ENCODE measurements around the gene TMEM250.
"Not testable (repeated sequence)": the region's sequence is repeated elsewhere in the genome, so short reads cannot be mapped to it uniquely, and the experiment has no call there.

GRCh38 chr9:136150664-136151213, 32.1 kb upstream of the TMEM250 start:
- TF ChIP-seq CTCF (IDR thresholded peaks at IDR 0.05); SIN3A (IDR thresholded peaks at IDR 0.05; ENCODE audit: borderline replicate concordance, low read depth, low read length); POLR2AphosphoS5 (IDR thresholded peaks at IDR 0.05; ENCODE audit: low read depth, low read length); MXI1 (IDR thresholded peaks at IDR 0.05; ENCODE audit: low read depth, low read length); SMC3 (IDR thresholded peaks at IDR 0.05; ENCODE audit: low read depth, low read length); NRF1 (IDR thresholded peaks at IDR 0.05; ENCODE audit: low read depth, low read length); TEAD4 (IDR thresholded peaks at IDR 0.05; ENCODE audit: borderline replicate concordance, insufficient read depth); TAF1 (IDR thresholded peaks at IDR 0.05; ENCODE audit: borderline replicate concordance, low read depth, low read length); USF1 (IDR thresholded peaks at IDR 0.05; ENCODE audit: borderline replicate concordance, low read depth); ELF1 (IDR thresholded peaks at IDR 0.05); PBX3 (IDR thresholded peaks at IDR 0.05); RFX5 (IDR thresholded peaks at IDR 0.05; ENCODE audit: low read length): not testable (repeated sequence)

All from SK-N-SH (cell line).